ENCODE data around the gene SMCO3.

The SMCO3 gene

DNA sequence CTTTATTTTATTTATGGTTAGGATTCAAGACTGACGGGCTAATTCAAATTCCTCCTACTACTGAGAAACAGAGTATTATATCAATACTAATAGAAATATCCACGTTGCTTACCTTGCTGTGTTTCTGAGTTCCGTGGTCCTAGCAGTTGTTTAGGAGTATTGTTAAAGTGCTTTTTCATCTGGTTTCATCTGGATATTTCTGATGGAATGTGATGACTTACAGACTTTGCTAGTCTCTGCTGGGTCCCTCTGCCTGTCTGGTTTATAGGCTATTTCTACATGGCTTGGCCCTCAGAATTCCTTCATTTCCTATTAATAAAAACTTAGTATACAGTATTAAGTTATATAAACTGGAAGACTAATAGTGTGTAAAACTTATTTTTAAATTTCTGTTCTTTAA is at the start of gene SMCO3:
Gene SMCO3 (minus strand): TSS at position 169 of the 400 bp plus-strand sequence. CDS start 7,502 bp downstream, outside the sequence.
- no peak for DNase-seq (ENCODE audit: low read depth)

DNA sequence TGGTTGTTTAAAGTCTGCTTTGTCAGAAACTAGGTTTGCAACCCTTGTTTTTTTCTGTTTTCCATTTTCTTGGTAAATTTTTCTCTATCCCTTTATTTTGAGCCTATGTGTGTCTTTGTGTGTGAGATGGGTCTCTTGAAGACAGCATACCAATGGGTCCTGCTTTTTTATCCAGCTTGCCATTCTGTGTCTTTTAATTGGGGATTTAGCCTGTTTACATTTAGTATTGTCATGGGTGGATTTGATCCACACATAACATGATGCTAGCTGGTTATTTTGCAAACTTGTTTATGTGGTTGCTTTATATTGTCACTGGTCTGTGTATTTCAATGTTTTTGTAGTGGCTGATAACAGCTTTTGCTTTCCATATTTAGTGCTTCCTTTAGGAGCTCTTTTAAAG is 46.5 kb upstream of the SMCO3 start:
- DNase-seq (ENCODE audit: low read depth), result no peak

DNA sequence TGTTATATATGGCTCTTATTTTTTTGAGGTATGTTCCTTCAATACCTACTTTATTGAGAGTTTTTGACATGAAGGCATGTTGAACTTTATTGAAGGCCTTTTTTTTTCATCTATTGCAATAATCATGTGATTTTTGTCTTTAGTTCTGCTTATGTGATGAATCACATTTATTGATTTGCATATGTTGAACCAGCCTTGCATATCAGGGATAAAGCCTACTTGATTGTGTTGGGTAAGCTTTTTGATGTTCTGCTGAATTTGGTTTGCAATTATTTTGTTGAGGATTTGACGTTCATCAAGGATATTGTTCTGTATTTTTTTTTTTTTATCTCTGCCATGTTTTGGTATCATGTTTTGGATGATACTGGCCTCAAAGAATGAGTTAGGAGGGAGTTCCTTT is 44.5 kb upstream of the SMCO3 start:
- DNase-seq (ENCODE audit: low read depth), result no peak

DNA sequence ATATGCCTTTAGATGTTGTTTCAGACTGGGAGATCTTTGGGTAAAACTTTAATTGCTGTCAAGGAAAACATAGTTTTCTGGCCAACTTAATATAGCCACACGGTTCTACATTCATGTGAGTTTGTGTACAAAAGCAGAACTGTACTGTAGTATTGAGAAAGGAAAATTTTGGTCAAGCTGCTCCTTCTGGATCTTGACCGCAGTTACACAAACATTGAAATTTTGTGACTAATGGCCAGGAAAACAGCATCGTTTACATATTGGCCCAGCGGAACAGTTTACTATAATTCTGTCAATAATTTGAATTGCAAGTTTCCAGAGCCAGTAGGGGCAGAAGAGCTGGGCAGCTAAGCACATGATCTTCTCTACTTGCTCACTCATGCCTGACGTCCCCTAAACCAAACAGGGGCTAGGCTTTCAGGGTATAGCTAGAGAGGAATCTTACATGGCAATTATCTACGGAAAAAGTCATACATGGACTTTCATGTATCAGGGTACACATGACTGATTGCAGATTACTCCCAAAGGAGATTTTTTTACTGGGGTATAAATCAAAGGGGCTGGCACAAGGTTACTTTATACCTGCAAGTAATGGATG is 40.7 kb upstream of the SMCO3 start:
- no peak for DNase-seq (ENCODE audit: low read depth)

DNA sequence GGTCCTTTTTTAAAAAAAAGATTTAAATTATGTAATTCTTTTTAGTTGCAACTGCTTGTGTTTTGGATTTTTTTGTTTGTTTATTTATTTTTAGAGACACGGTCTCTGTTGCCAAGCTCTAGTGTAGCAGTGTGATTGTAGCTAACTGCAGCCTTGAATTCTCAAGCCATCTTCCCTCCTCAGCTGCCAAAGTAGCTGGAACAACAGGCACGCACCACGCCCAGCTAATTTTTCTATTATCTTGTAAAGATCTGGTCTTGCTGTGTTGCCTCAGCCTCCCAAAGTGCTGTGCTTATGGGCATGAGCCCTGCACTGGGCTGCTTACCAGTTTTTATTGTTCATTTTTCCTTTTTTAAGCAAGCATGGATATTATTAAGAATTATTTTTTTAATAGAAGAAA is 40.0 kb upstream of the SMCO3 start:
- no peak for DNase-seq (ENCODE audit: low read depth)

DNA sequence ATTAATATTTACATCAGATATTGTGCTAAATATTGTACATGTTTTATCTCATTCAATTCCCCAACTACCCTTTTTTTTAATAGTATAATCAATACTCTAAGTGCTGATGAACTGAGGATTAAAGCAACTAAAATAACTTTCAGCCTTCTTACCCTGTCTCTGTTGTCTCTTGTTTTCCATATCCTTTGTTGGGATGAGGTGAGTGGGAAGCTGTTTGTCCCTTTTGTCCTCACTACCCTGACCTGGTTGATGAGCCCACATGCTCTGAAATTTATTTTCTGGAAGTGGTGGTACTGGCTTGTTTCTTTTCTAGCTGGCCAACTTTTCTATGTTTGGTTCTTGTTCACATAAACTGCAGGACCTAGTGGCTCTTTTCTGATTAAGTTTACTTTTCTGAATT is 38.9 kb upstream of the SMCO3 start:
- no peak for DNase-seq (ENCODE audit: low read depth)

DNA sequence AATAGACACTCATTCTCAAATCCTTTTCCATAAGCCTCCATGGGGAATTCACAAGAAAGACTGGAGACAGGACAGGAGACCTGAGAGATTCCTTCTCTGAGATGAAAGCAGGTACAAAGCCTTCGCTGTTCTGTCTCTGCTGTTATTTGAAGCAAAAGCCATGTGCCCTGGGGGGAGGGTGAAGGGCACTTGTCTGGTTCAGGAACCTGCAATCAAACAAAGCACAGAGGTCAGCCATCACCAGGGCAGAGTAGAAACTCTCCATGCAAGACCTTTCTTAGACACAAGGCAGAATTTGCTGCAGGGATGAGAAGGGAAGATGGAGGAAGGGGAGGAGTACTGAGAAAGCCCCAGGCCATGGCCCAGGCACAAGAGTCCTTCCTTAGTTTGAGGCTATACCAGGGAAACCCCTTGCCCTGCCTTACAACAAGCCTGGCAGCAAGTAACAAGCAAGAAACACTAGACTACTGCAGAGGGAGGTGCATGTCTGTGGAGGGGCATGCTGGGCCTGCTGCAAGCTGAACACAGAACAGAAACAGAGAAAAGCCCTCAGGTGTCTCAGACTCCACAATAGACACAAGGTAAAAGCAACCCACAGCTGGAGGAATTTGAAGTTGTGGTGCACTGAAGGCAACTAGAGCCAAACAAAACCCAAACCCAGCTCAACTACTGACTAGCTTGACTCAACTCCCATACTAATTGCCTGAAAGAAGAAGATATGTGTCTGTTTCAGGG is 37.1 kb upstream of the SMCO3 start:
- no peak for DNase-seq (ENCODE audit: low read depth)

DNA sequence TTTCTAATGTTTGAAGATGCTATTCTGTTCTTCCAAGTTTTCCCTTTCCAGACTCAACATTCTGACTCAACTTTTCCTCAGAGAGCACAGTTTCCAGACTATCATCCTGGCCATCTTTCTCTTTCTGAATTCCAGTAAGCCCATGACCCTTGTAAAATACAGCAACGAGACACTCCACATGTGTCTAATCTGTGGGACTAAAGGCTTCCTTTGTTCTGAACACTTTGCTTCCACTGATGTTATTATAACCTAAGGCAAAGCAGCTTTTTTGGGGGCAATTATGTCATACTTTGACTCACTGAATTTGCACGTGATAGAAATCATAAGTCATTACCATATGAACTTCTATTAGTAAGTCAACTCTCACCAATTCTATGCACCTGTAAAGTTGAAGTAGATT is 35.7 kb upstream of the SMCO3 start:
- no peak for DNase-seq (ENCODE audit: low read depth)

DNA sequence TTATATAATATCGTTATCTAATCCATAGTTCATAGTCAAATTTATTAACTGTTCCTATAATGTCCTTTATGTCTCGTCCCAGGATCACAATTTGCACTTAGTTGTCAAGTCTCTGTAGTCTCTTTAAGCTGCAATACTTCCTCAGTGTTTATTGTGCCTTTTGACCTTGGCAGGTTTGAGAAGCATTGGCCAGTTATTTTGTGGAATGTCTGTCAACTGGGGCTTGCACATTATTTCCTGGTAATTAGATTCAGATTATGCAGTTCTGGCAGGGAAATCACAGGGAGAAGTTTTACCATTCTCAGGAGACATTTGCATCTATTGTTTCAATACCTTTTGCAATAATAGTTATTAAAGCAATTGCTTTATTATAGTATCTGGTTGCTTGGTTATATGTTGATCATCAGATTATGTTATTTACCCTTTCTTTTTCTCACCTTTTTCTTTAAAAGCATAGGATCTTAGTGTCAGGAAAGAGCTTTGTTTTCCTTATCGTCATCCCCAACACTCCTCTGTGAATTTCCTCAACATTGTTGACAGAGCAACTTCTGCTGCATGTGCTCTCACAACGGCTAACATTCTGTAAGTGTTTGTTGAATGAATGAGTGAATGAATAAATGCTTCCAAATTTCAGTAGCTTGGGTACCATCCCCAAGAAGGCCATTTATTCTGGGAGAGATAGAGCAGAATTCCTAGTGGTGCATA is 33.0 kb upstream of the SMCO3 start:
- no peak for DNase-seq (ENCODE audit: low read depth)

DNA sequence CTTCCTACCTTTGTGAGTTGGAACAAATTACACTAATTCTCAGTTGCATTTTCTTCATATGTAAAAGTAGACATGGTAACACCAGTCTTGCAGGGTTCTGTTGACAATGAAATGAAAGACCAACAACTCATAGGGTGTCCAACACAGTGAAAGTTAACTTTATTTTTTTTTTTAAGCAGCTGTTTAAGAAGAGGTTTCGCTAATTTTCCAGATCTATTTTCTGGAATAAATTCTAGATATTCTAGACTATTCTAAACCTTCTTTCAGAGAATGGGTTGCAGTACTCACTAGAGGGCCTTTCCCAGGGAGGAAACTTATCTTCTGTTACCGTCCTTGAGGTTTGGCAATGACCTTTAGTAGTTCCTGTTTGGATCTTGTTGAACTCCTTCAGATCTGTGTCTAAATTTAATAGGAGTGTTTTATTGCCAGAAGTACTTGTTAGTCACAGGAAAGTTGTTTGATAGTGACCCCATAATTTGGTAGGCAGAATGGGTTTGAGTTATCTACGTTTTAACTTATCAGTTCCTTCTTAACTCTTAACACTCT is 32.1 kb upstream of the SMCO3 start:
- peak; percentile 16 for DNase-seq (ENCODE audit: low read depth)

DNA sequence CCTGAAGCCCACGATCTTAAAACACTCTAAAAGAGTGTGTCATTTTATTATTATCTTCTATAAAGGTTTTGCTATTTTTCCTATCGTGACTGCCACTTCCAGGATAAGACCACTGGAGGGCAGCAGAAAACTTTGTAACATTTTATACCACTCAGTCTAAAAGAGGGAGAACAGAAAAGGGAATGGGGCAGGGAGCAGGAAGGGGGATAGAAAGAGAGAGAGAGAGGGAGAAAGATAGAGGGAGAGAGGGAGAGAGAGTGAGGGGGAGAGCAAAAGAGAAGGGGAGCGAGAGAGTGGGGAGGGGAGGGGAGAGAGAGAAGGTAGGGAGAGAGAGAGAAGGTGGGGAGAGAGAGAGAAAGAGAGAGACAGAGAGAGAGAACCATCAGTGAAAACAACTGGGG is 31.4 kb upstream of the SMCO3 start:
- peak; percentile 55 for DNase-seq (ENCODE audit: low read depth)

DNA sequence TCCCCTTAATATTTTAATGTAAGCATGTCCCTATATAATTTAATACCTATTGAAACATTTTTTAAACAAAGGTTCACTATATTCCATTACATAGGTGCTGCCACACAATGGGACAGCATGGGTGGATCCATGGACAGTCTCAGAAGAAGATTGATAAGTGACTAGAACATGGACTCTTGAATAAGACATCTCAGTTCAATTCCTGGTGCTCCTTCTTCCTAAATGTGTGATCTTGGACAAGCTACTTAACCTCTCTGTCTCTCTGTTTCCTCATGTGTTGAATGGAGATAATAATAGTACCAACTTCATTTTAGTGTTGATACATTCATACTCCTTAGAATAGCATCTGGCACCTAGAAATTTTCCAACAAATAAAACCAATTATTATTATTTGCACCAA is 30.4 kb upstream of the SMCO3 start:
- no peak for DNase-seq (ENCODE audit: low read depth)

DNA sequence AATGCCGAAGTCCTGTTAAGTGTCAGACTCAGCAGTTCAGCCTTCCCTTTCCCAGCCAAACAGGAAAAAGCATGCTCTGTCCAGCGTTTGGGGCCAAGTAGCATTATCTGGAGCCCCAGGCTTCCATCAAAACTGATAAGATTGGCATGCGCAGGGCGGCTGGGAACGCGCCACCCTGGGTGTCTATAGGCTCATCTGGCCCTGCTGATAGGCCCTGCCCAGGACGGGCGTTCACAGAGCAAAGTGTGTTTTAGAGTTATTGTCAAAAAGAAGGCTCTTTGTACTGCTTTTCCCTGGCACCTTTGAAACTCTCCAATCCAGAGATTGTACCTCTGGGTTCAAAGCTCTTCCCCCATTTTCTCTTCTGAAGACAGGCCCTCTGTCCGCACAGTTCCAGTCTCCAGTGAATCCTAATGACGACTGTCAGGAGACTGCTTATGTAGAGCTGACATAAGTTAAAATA is 29.5 kb upstream of the SMCO3 start, which contains the start of gene ART4:
Gene ART4 (minus strand): TSS at position 102 of the 463 bp plus-strand sequence. CDS start 413 bp downstream, outside the sequence.
- DNase-seq (ENCODE audit: low read depth), result peak; percentile 33

DNA sequence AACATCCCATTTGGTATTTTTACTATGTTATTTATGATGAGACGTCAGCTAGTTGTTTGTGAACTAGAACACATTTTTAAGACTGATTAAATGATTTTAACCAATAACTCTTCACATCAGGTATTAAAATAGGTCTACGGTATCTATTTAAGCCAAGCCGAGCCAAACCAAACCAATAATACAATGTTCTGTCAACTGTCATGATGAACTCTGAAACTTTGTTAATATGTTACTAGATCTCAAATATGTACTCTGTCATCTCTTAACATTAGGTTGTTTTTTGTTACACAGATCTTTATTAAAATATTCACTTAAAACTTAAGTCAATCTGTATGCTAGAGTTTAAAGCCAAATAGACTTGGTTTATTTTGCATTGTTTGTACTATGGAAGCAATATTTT is 28.3 kb upstream of the SMCO3 start:
- DNase-seq (ENCODE audit: low read depth), result no peak

DNA sequence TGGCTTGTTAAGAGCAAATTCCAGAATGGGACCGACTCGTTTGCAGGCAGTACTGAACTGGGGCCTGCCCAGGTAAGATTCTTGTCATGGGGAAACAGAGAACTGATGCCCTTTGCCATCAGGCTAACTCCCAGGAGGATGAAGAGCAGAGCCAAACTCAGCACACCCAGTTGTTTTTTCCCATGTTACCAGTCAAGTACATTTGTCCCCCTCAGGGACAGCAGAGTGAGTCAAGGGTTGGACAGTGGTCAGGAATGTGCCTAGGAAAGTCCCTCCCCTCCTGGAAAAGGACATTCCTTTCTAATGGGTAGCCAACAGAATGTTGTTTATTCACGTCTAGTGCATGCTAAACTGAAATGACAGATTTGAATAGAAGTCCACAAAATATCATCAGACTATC is 27.8 kb upstream of the SMCO3 start:
- DNase-seq (ENCODE audit: low read depth), result peak; percentile 35

DNA sequence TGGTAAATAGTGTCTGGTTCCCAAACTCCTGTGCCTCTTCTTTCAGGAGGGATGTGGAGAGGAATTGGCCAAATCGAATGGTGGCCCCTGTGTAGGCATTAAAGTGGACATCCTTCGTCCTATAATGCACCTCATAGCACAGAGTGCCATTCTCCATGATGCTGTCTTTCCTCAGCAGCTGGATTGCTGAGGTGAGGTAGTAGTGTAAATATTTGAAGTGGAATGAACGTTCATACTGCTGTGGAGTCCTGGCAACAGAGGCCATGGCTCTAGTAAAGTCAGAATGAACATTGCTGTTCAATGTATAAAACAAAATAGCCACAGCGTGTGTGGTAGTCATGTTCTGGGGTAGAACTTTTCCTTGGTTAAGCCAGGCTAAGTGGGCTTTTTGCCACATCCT is 26.6 kb upstream of the SMCO3 start:
- DNase-seq (ENCODE audit: low read depth), result no peak

DNA sequence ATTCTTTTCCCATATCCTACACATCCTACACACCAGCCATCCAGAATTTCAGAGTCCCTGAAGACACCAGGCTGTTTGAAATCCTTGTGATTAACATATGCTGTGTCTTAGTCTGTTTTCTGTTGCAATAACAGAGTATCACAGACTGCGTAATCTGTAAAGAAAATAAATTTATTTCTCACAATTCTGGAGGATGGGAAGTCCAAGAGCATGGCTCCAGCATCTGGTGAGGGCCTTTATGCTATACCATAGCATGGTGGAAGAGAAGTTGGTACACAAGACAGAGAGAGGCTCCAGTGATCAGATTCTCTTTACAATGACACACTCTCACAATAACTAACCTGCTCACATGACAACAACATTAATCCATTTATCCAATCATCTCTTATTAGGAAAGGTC is 25.3 kb upstream of the SMCO3 start:
- no peak for DNase-seq (ENCODE audit: low read depth)

DNA sequence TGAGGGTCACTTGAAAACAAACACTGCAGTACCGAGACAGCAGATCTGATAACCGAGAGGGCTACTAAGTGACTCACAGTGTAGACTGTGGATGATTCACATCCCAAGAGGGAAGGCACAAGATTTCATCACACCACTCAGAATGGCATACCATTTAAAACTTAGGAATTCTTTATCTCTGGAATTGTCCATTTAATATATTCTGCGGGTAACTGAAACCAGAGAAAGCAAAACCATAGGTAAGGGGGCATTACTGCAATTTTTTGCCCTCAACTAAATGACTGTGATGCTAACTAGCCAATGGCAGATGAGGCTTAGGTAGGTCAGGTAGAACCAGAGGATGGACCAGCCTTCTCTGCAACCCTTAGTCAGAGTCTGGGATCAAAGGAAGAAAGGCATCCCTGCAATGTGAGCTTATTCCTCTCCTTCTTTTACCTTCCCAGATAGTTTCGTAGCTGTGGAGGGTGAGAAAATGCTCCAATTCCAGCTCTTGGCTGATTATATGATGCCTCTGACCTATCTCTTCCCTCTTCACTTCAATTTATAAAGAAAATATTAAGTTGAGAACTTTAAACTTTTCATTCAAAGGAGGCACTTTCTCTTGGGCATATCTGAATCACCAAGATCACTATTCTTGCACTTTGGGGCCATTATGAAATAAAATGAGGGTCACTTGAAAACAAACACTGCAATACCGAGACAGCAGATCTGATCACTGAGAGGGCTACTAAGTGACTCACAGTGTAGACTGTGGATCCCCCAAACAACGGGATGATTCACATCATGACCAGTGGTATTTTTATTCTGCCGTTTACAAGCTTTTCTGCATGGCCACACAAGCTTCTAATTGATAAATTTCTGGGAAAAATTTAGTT is 22.6 kb upstream of the SMCO3 start:
- DNase-seq (ENCODE audit: low read depth), result peak; percentile 96

DNA sequence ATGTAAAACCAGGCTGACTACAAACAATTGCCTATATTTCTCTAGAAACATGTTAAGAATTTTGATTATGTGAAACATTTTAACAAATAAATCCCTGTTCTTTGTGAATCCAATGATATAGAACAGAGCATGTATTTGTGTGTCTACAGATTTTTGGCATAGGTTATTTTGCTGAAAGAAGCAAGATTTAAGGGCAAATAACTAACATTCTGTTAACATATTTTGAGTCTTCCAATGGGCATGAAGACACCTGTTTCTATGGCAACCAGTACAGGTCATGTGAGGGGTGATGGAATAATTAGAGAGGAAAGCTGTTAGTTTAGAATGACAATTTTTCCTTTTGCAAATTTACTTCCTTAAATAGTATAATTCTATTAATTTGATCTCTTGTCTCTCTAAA is 20.5 kb upstream of the SMCO3 start:
- DNase-seq (ENCODE audit: low read depth), result peak; percentile 60

DNA sequence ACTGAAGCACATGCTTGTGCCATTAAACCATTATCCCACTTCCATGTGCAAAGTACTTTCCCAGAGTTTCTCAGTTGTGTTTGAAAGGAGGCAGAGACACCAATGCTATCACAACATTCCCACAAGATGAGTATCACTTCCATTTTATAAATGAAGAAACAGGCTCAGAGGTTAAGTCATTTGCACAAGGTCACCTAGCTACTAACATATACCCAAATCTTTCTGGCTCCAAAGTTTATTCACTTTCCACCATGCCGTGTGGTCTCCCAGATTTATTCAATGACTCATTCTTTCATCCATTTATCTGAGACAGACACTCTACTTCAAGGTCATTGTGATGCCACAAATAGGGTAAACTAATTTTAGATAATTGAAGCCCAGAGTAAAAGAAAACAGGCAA is 20.0 kb upstream of the SMCO3 start:
- peak; percentile 48 for DNase-seq (ENCODE audit: low read depth)

DNA sequence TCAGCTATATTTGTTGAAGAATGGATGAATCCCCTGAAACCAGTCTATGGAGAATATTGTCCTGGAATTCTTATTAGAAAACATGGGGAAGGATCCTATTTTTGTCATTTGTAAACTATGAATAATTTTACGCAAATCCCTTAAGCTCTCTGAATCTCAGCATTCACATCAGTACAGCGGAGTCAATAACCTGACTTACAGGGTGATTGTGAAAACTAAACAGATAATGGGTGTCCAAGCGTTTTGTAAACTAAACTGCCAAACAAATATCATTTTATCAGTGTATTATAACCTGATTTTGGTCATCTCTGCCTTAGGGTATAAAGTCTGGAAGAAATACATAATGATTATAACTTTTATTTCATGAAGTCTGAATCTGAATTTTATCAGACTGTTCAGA is 19.4 kb upstream of the SMCO3 start:
- no peak for DNase-seq (ENCODE audit: low read depth)

DNA sequence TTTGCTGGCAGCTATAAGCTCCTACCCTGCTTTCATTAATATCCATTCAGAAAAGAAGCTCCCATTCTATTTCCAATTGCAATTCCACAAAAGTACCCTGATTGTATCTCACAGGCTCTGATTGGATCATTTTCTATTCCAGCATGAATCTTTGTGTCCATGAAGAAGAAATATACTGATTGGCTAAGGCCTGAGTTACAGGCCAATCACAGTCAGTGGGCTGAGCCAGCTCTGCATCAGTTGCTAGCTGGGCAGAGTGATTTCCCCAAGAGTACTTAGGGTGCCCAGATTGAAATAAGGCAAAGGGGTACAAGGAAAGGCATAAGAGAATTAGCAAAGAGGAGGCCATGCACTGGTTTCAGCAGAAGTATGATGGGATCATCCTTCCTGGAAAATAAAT is 14.9 kb upstream of the SMCO3 start:
- DNase-seq (ENCODE audit: low read depth), result peak; percentile 66

Measured in amniotic epithelial cell (primary cell).